Stimulated activated CD8-positive, alpha-beta memory T cell treated with anti-CD3 and anti-CD28 coated beads, Interleukin-4, amount 100 ng/mL, for 1 hour (primary cell): ENCODE results near the gene CDH4.

ENCODE experiments used
- DNase-seq, 2 donors: peaks; one replicate each; pipeline ENCODE4 v3.0.0-alpha.2; 2020; ENCODE audit warnings: low read depth in 2 of 2, low spot score in 1 of 2

Gene CDH4

GRCh38 chr20:61742097-61742825 is 490.2 kb downstream of the CDH4 start:
- DNase-seq, result no peak

- no peak for DNase-seq
Measured at GRCh38 chr20:61743606-61744005, 491.5 kb downstream of the CDH4 start.

DNA sequence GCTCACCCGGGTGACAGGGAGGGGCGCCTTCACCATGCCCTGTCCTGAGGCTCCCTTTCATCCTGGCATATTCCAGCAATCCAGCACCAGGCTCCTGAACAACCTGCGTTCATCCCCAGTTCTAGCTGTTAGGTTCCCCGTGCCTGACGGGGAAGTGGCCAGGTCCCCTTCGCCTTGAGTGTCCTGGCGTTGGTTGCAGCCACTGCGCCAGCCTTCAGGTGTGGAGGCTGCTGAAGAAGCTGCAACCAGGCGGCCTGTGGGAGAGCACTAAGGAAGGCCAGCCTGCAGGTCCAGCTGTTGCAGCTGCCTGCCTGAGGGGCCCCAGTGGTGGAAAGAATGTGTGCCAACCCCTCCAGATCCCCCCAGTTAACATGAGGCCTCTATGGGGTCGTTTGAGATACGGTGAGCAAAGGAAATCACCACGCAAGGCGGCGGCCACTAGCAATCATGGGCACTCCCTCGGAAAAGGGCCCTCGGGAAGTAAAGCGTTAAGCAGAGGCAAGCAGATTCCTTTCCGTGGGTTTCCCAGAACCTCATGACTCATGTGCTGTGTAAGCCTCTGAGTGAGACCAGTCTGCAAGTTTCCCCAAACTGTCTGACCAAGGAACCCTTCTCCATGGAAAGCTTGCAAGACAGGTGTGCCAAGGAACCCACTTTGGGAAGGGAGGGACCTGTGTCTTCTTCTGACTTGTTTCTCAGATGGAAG is 492.8 kb downstream of the CDH4 start:
- DNase-seq, result no peak

- DNase-seq, result no peak
Measured at GRCh38 chr20:61745397-61746146, 493.5 kb downstream of the CDH4 start.

GRCh38 chr20:61746147-61746646 is 494.1 kb downstream of the CDH4 start:
- no peak for DNase-seq

- no peak for DNase-seq
Measured at GRCh38 chr20:61746781-61747180, 494.7 kb downstream of the CDH4 start.

DNA sequence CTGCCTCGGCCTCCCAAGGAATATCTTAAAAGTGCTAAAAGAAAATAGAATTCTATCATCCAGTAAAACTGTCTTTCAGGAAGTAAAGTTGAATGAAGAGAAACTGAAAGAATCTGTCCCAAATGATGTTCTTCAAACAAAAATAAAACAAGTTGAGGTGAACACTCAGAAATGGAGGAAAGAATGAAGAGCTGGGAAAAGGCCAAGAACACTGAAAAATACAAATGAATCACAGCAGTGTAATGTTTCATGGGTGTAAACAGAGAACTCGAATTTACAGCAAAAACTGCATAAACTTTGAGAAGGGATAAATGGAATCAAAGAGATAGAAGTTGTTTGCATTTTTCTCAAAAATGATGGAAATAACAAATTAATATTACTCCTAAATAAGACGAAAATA is 496.3 kb downstream of the CDH4 start:
- DNase-seq, result no peak

DNA sequence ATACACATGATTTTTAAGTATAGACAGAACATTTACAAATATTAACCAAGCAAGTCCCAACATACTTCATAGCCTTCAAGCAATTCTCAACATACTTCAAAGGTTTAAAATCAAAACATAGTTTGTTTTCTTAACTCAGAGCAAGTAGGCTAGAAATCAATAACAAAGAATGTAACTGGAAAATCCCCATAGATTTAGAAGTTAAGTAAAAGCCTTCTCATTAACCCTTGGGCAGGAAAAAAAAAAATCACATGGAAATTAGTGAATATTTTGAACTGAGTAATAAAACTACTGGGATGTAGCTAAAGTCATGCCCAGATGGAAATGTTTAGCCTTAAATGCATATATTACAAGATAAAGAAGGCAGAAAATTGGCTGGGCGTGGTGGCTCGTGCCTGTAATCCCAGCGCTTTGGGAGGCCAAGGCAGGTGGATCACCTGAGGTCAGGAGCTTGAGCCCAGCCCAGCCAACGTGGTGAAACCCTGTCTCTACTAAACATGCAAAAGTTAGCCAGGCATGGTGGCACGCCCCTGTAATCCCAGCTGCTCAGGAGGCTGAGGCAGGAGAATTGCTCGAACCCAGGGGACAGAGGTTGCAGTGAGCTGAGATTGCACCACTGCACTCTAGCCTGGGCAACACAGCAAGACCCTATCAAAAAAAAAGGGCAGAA is 497.5 kb downstream of the CDH4 start:
- no peak for DNase-seq

GRCh38 chr20:61750093-61750492 is 498.0 kb downstream of the CDH4 start:
- DNase-seq, result no peak

DNA sequence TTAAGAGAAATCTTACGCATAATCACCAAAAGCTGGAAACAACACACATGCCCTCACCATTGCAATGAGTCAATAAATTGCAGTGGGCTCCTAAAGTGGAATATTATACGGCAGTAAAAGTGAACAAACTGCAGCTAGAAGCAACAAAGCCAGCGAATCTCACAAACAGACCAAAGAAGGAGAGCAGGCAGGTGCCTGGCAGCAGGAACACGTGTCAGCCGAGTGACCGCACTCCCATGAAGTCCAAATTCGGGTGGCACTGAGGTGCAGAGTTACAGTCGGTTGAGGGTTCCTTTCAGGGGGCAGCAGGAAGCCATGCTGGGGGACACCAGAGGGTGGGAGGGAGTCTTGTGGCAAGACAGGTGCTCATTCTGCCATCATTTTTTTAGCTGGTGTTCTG is 500.5 kb downstream of the CDH4 start:
- no peak for DNase-seq

GRCh38 chr20:61753316-61753942 is 501.4 kb downstream of the CDH4 start:
- no peak for DNase-seq

- no peak for DNase-seq
Measured at GRCh38 chr20:61753987-61754956, 502.2 kb downstream of the CDH4 start.

GRCh38 chr20:61754976-61755778 is 503.1 kb downstream of the CDH4 start:
- no peak for DNase-seq

DNA sequence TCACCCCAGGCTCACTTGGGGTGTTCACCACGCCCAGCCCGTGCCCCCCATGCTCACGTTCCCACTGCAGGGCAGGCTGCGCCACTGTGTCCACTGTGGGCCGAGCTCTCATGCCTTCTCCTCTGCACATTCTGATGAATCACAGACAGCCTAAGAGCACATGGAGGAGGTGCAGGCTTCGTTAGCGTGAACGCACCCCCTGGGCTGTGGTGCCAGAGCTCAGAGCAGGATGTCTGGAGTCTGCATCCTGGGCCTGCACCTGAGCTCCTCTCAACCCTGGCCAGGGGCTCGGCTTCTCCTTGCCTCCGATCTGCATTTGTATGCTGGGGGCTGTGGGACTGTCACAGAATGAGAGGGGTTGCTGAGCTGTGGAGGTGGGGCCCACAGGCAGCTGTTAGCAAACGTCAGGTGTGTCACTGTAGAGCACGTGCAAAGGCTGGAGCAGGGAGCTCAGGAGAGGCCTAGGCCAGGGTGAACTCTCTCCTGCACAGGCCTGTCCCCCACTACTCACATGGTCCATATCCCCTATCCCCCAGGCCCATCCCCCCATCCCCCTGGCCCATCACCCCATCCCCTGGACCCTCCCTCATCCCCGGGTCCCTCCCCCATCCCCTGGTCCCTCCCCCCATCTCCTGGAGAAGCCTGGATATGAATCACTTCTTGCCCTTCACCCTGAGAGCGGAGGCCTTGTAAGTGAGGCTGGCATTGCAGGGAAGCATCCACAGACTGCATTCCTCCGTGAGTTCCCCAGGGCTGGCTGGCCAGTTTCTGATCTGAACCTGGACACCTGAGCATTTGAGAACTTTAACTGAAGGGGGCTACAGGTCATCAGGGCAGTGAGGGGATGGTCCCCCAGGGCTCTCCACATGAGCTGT is 504.1 kb downstream of the CDH4 start:
- no peak for DNase-seq

DNA sequence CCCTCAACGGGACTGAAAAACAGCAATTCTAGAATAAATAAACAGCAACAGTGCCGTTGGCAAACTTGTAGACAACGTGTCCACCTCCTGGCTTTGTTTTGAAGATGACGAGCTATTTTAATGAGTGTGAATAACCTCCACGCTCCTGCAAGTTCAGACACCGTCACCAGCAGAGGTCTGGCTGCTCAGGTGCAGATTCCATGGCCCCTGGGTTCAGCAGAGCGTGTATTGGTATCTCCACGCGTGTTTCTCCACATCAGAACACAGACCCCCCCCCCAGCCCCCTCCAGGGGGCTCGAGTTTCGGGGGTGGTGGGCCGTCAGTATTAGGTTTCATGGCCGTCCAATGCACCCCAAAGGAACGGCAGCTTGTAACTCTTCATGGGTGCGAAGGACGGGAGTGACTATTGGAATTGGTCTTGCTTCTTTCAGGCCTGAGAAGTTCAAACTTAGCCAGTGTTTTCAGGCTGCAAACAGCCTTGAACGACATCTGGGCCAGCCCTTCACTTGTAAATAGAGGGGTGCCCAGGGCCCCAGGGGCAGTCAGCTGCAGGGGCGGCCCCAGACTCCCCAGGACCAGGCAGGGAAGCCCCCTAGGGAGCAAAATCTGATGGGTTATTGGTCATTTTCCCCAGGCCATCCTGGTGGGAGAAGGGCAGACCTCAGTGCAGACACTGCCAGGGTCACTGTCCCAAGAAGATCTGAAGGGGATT is 505.1 kb downstream of the CDH4 start:
- no peak for DNase-seq

DNA sequence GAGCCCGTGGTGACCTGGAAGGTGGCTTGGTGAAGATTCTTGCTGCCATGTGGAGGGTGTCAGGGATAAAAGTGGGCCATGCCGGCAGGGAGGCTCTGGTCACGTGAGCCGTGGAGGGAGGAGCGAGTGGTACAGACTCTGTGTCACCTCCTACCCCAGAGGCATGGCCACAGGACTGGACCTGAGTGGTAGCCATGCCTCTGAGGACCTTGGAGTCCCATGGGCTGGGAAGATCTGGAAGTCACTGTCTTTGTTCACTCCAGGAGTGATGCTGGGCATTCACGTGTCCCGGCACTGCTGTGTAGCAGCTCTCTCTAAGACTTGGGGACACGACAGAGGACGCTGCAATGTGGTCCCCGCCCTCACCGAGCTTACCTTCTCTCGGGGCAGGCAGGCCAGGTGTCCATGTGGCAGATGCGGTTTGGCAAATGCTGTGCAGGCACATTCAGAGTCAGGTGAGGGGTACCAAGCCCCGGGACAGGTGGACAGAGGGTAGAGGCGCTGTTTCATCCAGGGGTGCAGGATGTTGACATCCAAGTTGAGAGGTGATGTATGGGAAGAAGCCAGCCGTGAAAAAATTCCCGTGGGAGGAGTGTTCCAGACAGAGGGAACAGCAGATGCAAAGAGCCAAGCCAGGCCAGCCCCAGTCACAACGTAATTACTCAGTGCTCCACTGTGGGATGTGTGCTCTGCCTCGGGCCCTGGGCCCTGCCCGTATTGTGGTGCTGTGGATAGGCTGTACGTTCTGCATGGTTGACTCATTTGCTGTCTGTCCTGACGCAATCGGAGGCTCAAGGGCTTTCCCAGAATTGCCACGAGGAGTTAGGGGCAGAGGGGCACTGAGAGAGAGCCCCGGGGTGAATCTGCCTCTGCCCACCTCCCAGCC is 505.9 kb downstream of the CDH4 start:
- DNase-seq, result no peak
